Loucy (cell line): ENCODE data around the gene IFI30.

ENCODE experiments used
- H2AFZ ChIP-seq: fragments of 200-600 bp; sonication (generic); 2 replicates; pipeline ENCODE4 v1.6.0; 2016; ENCODE audit warnings: antibody characterized with exemption, mild to moderate bottlenecking, low read length, moderate library complexity
- H3F3A ChIP-seq: fragments of 200-600 bp; 2 replicates; pipeline ENCODE4 v1.6.0; 2016; ENCODE audit warnings: antibody characterized with exemption, low read depth, mild to moderate bottlenecking
- H3K27me3 ChIP-seq: fragments of 200-600 bp; sonication (generic); 2 replicates; pipeline ENCODE4 v1.6.1; 2014; ENCODE audit warnings: low read length, mild to moderate bottlenecking; ENCODE audit not compliant: insufficient read depth, poor library complexity, severe bottlenecking
- H3K36me3 ChIP-seq: fragments of 200-600 bp; sonication (generic); 2 replicates; pipeline ENCODE4 v1.6.1; 2016; ENCODE audit warnings: low read length; ENCODE audit not compliant: insufficient read depth
- H3K4me1 ChIP-seq: fragments of 200-600 bp; sonication (generic); 2 replicates; pipeline ENCODE4 v1.5.1; 2014; ENCODE audit warnings: low read length, mild to moderate bottlenecking; ENCODE audit not compliant: insufficient read depth, poor library complexity, severe bottlenecking
- H3K4me2 ChIP-seq: fragments of 200-600 bp; sonication (generic); 2 replicates; pipeline ENCODE4 v1.6.0; 2014; ENCODE audit warnings: antibody characterized with exemption, low read length, low read depth, mild to moderate bottlenecking; ENCODE audit not compliant: poor library complexity, severe bottlenecking
- H3K4me3 ChIP-seq: fragments of 200-600 bp; sonication (generic); 2 replicates; pipeline ENCODE4 v1.5.1; 2014; ENCODE audit warnings: low read length, mild to moderate bottlenecking, mixed read lengths; ENCODE audit not compliant: poor library complexity, severe bottlenecking
- H3K79me2 ChIP-seq: fragments of 200-600 bp; sonication (generic); 2 replicates; pipeline ENCODE4 v1.6.1; 2014; ENCODE audit warnings: low read length; ENCODE audit not compliant: insufficient read depth
- H3K9ac ChIP-seq: fragments of 200-600 bp; sonication (generic); 2 replicates; pipeline ENCODE4 v1.6.0; 2014; ENCODE audit warnings: mild to moderate bottlenecking, low read depth, low read length, moderate library complexity; ENCODE audit not compliant: poor library complexity, severe bottlenecking
- H3K9me2 ChIP-seq: fragments of 200-600 bp; sonication (generic); replicated peaks from 2 replicates; pipeline ENCODE4 v1.6.1; 2016; ENCODE audit warnings: low read depth, low read length, mixed read lengths
- H3K9me3 ChIP-seq: fragments of 200-600 bp; sonication (generic); 2 replicates; pipeline ENCODE4 v1.6.1; 2014; ENCODE audit warnings: mild to moderate bottlenecking, antibody characterized with exemption, low read length, low read depth; ENCODE audit not compliant: insufficient read depth
- H4K20me1 ChIP-seq: fragments of 200-600 bp; sonication (generic); 2 replicates; pipeline ENCODE4 v1.6.0; 2014; ENCODE audit warnings: antibody characterized with exemption, low read length, mild to moderate bottlenecking; ENCODE audit not compliant: insufficient read depth, poor library complexity, severe bottlenecking
- CTCF ChIP-seq: fragments of 200-600 bp; sonication (generic); conservative IDR thresholded peaks from 2 replicates; pipeline ENCODE4 v1.5.1; 2014; ENCODE audit warnings: mild to moderate bottlenecking, antibody characterized with exemption, low read length
- EZH2phosphoT487 ChIP-seq: fragments of 200-600 bp; IDR thresholded peaks from 2 replicates; pipeline ENCODE4 v1.6.1; 2018; ENCODE audit warnings: antibody characterized with exemption, mild to moderate bottlenecking, moderate library complexity, borderline replicate concordance

Gene IFI30

GRCh38 chr19:18202778-18203407 lies 29.3 kb downstream of the IFI30 start:
- Histone ChIP-seq H3K9me3 (no peaks in the 10 kb centered on the region), H3K9ac (peak overlapping the region; percentile 57), H3K79me2 (no peaks in the 10 kb centered on the region; the same call in 1 of the 2 replicates), H3K36me3 (no peaks in the 10 kb centered on the region), H3K4me2 (peak overlapping the region; percentile 88), H3K9me2 (no peaks in the 10 kb centered on the region), H3K4me1 (peaks cover 12% of the 10 kb centered on the region), H4K20me1 (no peaks in the 10 kb centered on the region), H2AFZ (peak overlapping the region; percentile 39), H3K4me3 (peak overlapping the region; percentile 77), H3K27me3 (no peaks in the 10 kb centered on the region), H3F3A (no peaks in the 10 kb centered on the region; the same call in 1 of the 2 replicates)
- peak; percentile 64 for TF ChIP-seq CTCF
- TF ChIP-seq EZH2phosphoT487, result no peak

- Histone ChIP-seq H4K20me1 (no peaks in the 10 kb centered on the region), H3F3A (no peaks in the 10 kb centered on the region; the same call in 1 of the 2 replicates), H3K9ac (peak overlapping the region; percentile 57), H3K27me3 (no peaks in the 10 kb centered on the region), H3K4me2 (peak overlapping the region; percentile 88), H3K9me3 (no peaks in the 10 kb centered on the region), H3K9me2 (no peaks in the 10 kb centered on the region), H3K4me3 (peak overlapping the region; percentile 77), H3K4me1 (peaks cover 12% of the 10 kb centered on the region), H2AFZ (peak overlapping the region; percentile 39), H3K79me2 (no peaks in the 10 kb centered on the region; the same call in 1 of the 2 replicates), H3K36me3 (no peaks in the 10 kb centered on the region)
- TF ChIP-seq CTCF (no peak), EZH2phosphoT487 (no peak)
Measured at GRCh38 chr19:18203408-18203862, 29.8 kb downstream of the IFI30 start.

GRCh38 chr19:18203863-18204393 lies 30.3 kb downstream of the IFI30 start, which contains the start of gene RAB3A:
Gene RAB3A (minus strand): TSS chr19:18204042. CDS start chr19:18202740, 1,302 bp downstream.
- no peaks in the 10 kb centered on the region for H3K27me3 ChIP-seq
- peak within 1 kb of the TSS; percentile 88 for H3K4me2 ChIP-seq
- H3K4me3 ChIP-seq, result peak within 1 kb of the TSS; percentile 80
- no peaks in the 10 kb centered on the region for H3K9me3 ChIP-seq
- H3F3A ChIP-seq, result no peaks in the 10 kb centered on the region; the same call in 1 of the 2 replicates
- H3K9me2 ChIP-seq, result no peaks in the 10 kb centered on the region
- H2AFZ ChIP-seq, result peak within 1 kb of the TSS; percentile 74
- TF ChIP-seq CTCF (no peak), EZH2phosphoT487 (no peak)
- peaks cover 12% of the 10 kb centered on the region for H3K4me1 ChIP-seq
- H4K20me1 ChIP-seq, result no peaks in the 10 kb centered on the region
- peak within 1 kb of the TSS; percentile 82 for H3K9ac ChIP-seq
- H3K36me3 ChIP-seq, result no peaks in the 10 kb centered on the region
- H3K79me2 ChIP-seq, result no peaks in the 10 kb centered on the region; the same call in 1 of the 2 replicates
